Brain microvascular endothelial cell (primary cell): ENCODE measurements around the gene FAM222A.

ENCODE experiments used
- DNase-seq: peaks from one replicate; pipeline ENCODE4 v3.0.0-alpha.2; 2020
- H3K27ac ChIP-seq: fragments of 250-450 bp; sonication (Bioruptor Pico); 2 replicates; pipeline ENCODE4 v1.5.1; 2020; ENCODE audit warnings: mild to moderate bottlenecking, moderate library complexity
- H3K27me3 ChIP-seq: fragments of 250-450 bp; sonication (Bioruptor Pico); replicated peaks from 2 replicates; pipeline ENCODE4 v1.5.1; 2020; ENCODE audit warnings: mild to moderate bottlenecking
- H3K36me3 ChIP-seq: fragments of 250-450 bp; sonication (Bioruptor Pico); replicated peaks from 2 replicates; pipeline ENCODE4 v1.5.1; 2020; ENCODE audit warnings: mild to moderate bottlenecking
- H3K4me3 ChIP-seq: 2 replicates; pipeline ENCODE4 v1.5.1; 2011; ENCODE audit warnings: low read depth, mild to moderate bottlenecking, control low read depth, low read length, moderate library complexity
- CTCF ChIP-seq: IDR thresholded peaks from 2 replicates; pipeline ENCODE4 v1.5.1; 2011; ENCODE audit warnings: low read depth, mild to moderate bottlenecking, moderate library complexity, low read length, control low read depth, inconsistent platforms; ENCODE audit errors: missing control alignments
- in situ Hi-C: cut with HindIII; loops from 2 replicates; pipeline ENCODE4 v1.10.0; 2017; ENCODE audit warnings: low sequenced_read_pairs, low pct_ligation_motif_present

Gene FAM222A

GRCh38 chr12:109807954-109808643 is 94.5 kb downstream of the FAM222A start:
- in situ Hi-C loops, result no loop called here
- DNase-seq, result no peak
- no peak for TF ChIP-seq CTCF
- no peak overlapping the region for H3K27ac ChIP-seq
- H3K36me3 ChIP-seq, result no peaks in the 10 kb centered on the region
- H3K4me3 ChIP-seq, result no peak overlapping the region
- no peaks in the 10 kb centered on the region for H3K27me3 ChIP-seq

- H3K36me3 ChIP-seq, result no peaks in the 10 kb centered on the region
- no peak overlapping the region for H3K27ac ChIP-seq
- in situ Hi-C loops, result no loop called here
- no peak for DNase-seq
- H3K27me3 ChIP-seq, result no peaks in the 10 kb centered on the region
- no peak for TF ChIP-seq CTCF
- no peak overlapping the region for H3K4me3 ChIP-seq
Measured at GRCh38 chr12:109808876-109809646, 95.4 kb downstream of the FAM222A start.

GRCh38 chr12:109810954-109811623 is 97.5 kb downstream of the FAM222A start:
- Histone ChIP-seq H3K36me3 (no peaks in the 10 kb centered on the region), H3K27ac (no peak overlapping the region), H3K27me3 (no peaks in the 10 kb centered on the region), H3K4me3 (no peak overlapping the region)
- in situ Hi-C loops, result no loop called here
- no peak for TF ChIP-seq CTCF
- DNase-seq, result no peak

GRCh38 chr12:109811624-109811995 is 98.0 kb downstream of the FAM222A start:
- Histone ChIP-seq H3K36me3 (no peaks in the 10 kb centered on the region), H3K4me3 (no peak overlapping the region), H3K27ac (no peak overlapping the region), H3K27me3 (no peaks in the 10 kb centered on the region)
- in situ Hi-C loops, result no loop called here
- no peak for DNase-seq
- no peak for TF ChIP-seq CTCF

GRCh38 chr12:109813810-109814416 is 100.3 kb downstream of the FAM222A start:
- H3K27ac ChIP-seq, result no peak overlapping the region
- no peaks in the 10 kb centered on the region for H3K36me3 ChIP-seq
- no peaks in the 10 kb centered on the region for H3K27me3 ChIP-seq
- in situ Hi-C loops, result no loop called here
- TF ChIP-seq CTCF, result no peak
- no peak overlapping the region for H3K4me3 ChIP-seq
- no peak for DNase-seq
